GM12873 (cell line): ENCODE measurements around the gene POPDC3.

Experiments used
- CTCF ChIP-seq: IDR thresholded peaks from 2 replicates; pipeline ENCODE4 v1.5.1; 2012; ENCODE audit warnings: low read depth, mild to moderate bottlenecking, moderate library complexity, low read length, control low read depth; ENCODE audit not compliant: insufficient read depth; ENCODE audit errors: missing control alignments

POPDC3 gene

GRCh38 chr6:105179244-105180065 lies at the start of gene POPDC3:
POPDC3 (minus strand) TSS chr6:105180014; CDS start chr6:105161909, 18,105 bp downstream.
- TF ChIP-seq CTCF: no peak

- TF ChIP-seq CTCF: no peak
Measured at GRCh38 chr6:105227295-105227767, 47.5 kb upstream of the POPDC3 start.

GRCh38 chr6:105226598-105227294 lies 46.9 kb upstream of the POPDC3 start:
- TF ChIP-seq CTCF: no peak

GRCh38 chr6:105223242-105223641 lies 43.4 kb upstream of the POPDC3 start:
- no peak for TF ChIP-seq CTCF

- no peak for TF ChIP-seq CTCF
Measured at GRCh38 chr6:105220186-105220585, 40.4 kb upstream of the POPDC3 start.

- no peak for TF ChIP-seq CTCF
Measured at GRCh38 chr6:105215506-105215905, 35.7 kb upstream of the POPDC3 start.

GRCh38 chr6:105214668-105215067 lies 34.9 kb upstream of the POPDC3 start:
- no peak for TF ChIP-seq CTCF
